HG03097 (cell line): ENCODE measurements around the gene PRH1.

Experiments used
- ATAC-seq: cut with Tn5 transposase; IDR thresholded peaks from one replicate; pipeline ENCODE4 v1.9.1; 2021; ENCODE audit not compliant: unreplicated experiment, low FRiP score

Gene PRH1

GRCh38 chr12:10847744-10848143, 36.3 kb downstream of the PRH1 start:
- no peak for ATAC-seq

- no peak for ATAC-seq
Observed at GRCh38 chr12:10842862-10843261, 41.2 kb downstream of the PRH1 start.

DNA sequence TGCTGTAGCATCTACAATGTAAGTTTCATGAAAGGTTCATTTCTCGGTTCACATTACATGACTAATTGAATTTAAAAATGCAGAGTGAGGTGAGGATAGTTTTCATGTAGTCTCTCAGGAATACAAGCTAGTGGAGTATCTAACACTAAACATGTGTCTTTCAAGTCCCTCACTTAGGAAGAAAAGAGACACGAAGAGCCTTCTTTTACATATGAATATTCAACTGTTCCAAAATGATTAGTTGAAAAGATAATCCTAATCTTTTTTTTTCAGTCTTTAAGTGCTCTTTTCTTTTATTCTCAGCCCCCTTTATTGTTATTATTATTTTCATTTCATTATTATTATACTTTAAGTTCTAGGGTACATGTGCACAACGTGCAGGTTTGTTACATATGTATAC, 45.6 kb downstream of the PRH1 start:
- ATAC-seq = no peak
